Trophoblast cell (in vitro differentiated cells and primary cell): ENCODE data around the gene ACSF2.
"Not testable (repeated sequence)": the region's sequence is repeated elsewhere in the genome, so short reads cannot be mapped to it uniquely, and the experiment has no call there.

Source experiments
- DNase-seq, 2 donors: peaks; one replicate each; pipeline ENCODE4 v3.0.0-alpha.2; 2016
- H2AFZ ChIP-seq: 2 replicates; pipeline ENCODE4 v1.6.1; 2013; ENCODE audit warnings: low read length, moderate library complexity, mild to moderate bottlenecking; ENCODE audit not compliant: insufficient read depth, poor library complexity
- H2AK5ac ChIP-seq: 2 replicates; pipeline ENCODE4 v1.6.1; 2013; ENCODE audit warnings: mild to moderate bottlenecking, low read length
- H2BK120ac ChIP-seq: 2 replicates; pipeline ENCODE4 v1.6.1; 2013; ENCODE audit warnings: low read length, mild to moderate bottlenecking, moderate library complexity; ENCODE audit not compliant: insufficient read depth, poor library complexity
- H2BK12ac ChIP-seq: 2 replicates; pipeline ENCODE4 v1.6.1; 2013; ENCODE audit warnings: mild to moderate bottlenecking, low read length, moderate library complexity
- H2BK5ac ChIP-seq: 2 replicates; pipeline ENCODE4 v1.6.1; 2013; ENCODE audit warnings: low read length, low read depth, moderate library complexity, mild to moderate bottlenecking; ENCODE audit not compliant: poor library complexity
- H3K14ac ChIP-seq: 2 replicates; pipeline ENCODE4 v1.6.1; 2013; ENCODE audit warnings: mild to moderate bottlenecking, low read length
- H3K18ac ChIP-seq: 2 replicates; pipeline ENCODE4 v1.6.1; 2013; ENCODE audit warnings: mild to moderate bottlenecking, low read length
- H3K23ac ChIP-seq: 2 replicates; pipeline ENCODE4 v1.6.1; 2013; ENCODE audit warnings: low read length
- H3K27ac ChIP-seq: 2 replicates; pipeline ENCODE4 v1.5.1; 2013; ENCODE audit warnings: low read depth, mild to moderate bottlenecking, inconsistent platforms, low read length, moderate library complexity
- H3K27me3 ChIP-seq: 2 replicates; pipeline ENCODE4 v1.6.1; 2013; ENCODE audit warnings: inconsistent platforms, mild to moderate bottlenecking, low read length, moderate library complexity; ENCODE audit not compliant: insufficient read depth
- H3K36me3 ChIP-seq, 2 experiments: 1 replicate in 1 of 2; 2 replicates in 1 of 2; pipeline ENCODE4 v1.6.1; 2013; ENCODE audit warnings: low read length in 2 of 2, mild to moderate bottlenecking in 2 of 2, moderate library complexity in 1 of 2; ENCODE audit not compliant: insufficient read depth in 2 of 2, control insufficient read depth in 1 of 2
- H3K4ac ChIP-seq: 2 replicates; pipeline ENCODE4 v1.6.1; 2013; ENCODE audit warnings: low read depth, mild to moderate bottlenecking, low read length, moderate library complexity
- H3K4me1 ChIP-seq, 2 experiments: 1 replicate in 1 of 2; 2 replicates in 1 of 2; pipeline ENCODE4 v1.6.1; 2013; ENCODE audit warnings: low read length in 2 of 2, mild to moderate bottlenecking in 2 of 2, moderate library complexity in 1 of 2; ENCODE audit not compliant: insufficient read depth in 2 of 2, control insufficient read depth in 1 of 2
- H3K4me2 ChIP-seq: 2 replicates; pipeline ENCODE4 v1.6.1; 2013; ENCODE audit warnings: inconsistent platforms, mild to moderate bottlenecking, low read length, moderate library complexity
- H3K4me3 ChIP-seq: 2 replicates; pipeline ENCODE4 v1.5.1; 2013; ENCODE audit warnings: mild to moderate bottlenecking, low read depth, low read length, inconsistent platforms
- H3K79me1 ChIP-seq: one replicate; pipeline ENCODE4 v1.6.1; 2013; ENCODE audit warnings: low read length
- H3K79me2 ChIP-seq: 2 replicates; pipeline ENCODE4 v1.6.1; 2013; ENCODE audit warnings: low read length, mild to moderate bottlenecking; ENCODE audit not compliant: control insufficient read depth, insufficient read depth, poor library complexity
- H3K9ac ChIP-seq: 2 replicates; pipeline ENCODE4 v1.6.1; 2013; ENCODE audit warnings: mild to moderate bottlenecking, low read length
- H3K9me3 ChIP-seq: 2 replicates; pipeline ENCODE4 v1.6.1; 2013; ENCODE audit warnings: low read depth, mild to moderate bottlenecking, control low read depth, inconsistent platforms, low read length; ENCODE audit not compliant: insufficient read depth
- H4K12ac ChIP-seq: 2 replicates; pipeline ENCODE4 v1.6.1; 2013; ENCODE audit warnings: low read depth, mild to moderate bottlenecking, low read length, moderate library complexity
- H4K8ac ChIP-seq: 2 replicates; pipeline ENCODE4 v1.6.1; 2013; ENCODE audit warnings: low read depth, mild to moderate bottlenecking, low read length, moderate library complexity
- H4K91ac ChIP-seq: one replicate; pipeline ENCODE4 v1.6.1; 2013; ENCODE audit warnings: low read depth, mild to moderate bottlenecking, low read length, moderate library complexity
- WGBS: extraction: QIAGEN DNeasy Blood & Tissue Kit; methylation state at CpG from one replicate; pipeline ENCODE4 v1.1.7; 2013; ENCODE audit warnings: missing lambda C conversion rate; ENCODE audit not compliant: insufficient read length, insufficient coverage; ENCODE audit errors: extremely low coverage; 5-methylcytosine and 5-hydroxymethylcytosine counted together

The ACSF2 gene

DNA sequence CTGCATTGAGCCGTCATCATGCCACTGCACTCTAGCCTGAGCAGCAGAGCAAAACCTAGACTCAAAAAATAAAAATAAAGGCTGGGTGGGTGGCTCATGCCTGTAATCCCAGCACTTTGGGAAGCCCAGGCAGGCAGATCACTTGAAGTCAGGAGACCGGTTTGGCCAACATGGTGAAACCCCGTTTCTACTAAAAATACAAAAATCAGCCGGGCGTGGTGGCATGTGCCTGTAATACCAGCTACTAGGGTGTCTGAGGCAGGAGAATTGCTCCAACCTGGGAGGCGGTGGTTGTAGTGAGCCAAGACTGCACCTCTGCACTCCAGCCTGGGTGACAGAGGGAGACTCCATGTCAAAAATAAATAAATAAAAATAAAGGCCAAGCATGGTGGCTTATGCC is 2.1 kb downstream of the ACSF2 start:
- H3K9me3 ChIP-seq, H3K14ac ChIP-seq, H3K4me3 ChIP-seq, H2BK120ac ChIP-seq, H3K27me3 ChIP-seq, H3K36me3 ChIP-seq, H2BK5ac ChIP-seq, H4K8ac ChIP-seq, H3K9ac ChIP-seq, H2BK12ac ChIP-seq, H3K18ac ChIP-seq, DNase-seq, H2AK5ac ChIP-seq, H4K91ac ChIP-seq, H3K4me2 ChIP-seq, H2AFZ ChIP-seq, H4K12ac ChIP-seq, H3K23ac ChIP-seq: not testable (repeated sequence)
- peak overlapping the region; percentile 12 for H3K27ac ChIP-seq
- peaks cover 16% of the 10 kb centered on the region for H3K79me2 ChIP-seq
- no CpG with 5 or more reads among the region's 6 CpGs for WGBS
- peaks cover 49 to 63% of the 10 kb centered on the region in 2 experiments for H3K4me1 ChIP-seq
- H3K79me1 ChIP-seq = peaks cover 34% of the 10 kb centered on the region
- H3K4ac ChIP-seq = peak overlapping the region; percentile 29

DNA sequence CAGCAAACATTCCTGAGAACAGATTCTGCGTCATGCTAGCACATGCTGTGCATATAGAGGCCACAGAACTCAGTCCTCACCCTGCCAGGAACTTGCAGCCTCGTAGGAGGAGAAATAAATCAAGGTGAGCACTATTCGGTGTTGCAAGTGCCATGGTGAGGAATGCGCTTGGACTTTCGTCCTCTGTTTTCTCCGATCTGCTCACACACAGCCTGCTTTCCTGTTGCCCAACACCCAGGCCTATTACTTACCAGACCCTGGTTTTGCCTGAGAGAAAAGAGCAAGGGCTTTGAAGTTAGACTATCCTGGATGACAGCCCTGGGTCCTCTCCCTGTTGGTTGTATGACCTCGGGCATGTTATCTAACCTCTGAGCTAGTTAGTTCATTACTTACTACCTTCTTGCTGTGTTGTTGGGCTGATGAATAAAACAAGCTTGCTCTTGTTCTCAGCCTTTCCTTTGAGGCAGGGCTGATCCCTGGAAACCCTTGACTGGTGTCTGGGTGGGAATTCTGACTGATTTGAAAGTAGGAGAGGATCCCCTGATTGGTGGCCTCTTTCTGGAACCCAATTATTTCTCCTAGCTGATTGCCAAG is 2.9 kb downstream of the ACSF2 start:
- Histone ChIP-seq H2BK120ac (peak overlapping the region; percentile 41), H3K4me2 (peak overlapping the region; percentile 46), H3K79me1 (peaks cover 34% of the 10 kb centered on the region), H3K18ac (no peak overlapping the region), H3K4ac (no peak overlapping the region), H4K91ac (peak overlapping the region; percentile 10), H3K79me2 (peaks cover 16% of the 10 kb centered on the region), H2BK5ac (peak overlapping the region; percentile 45), H3K27me3 (no peaks in the 10 kb centered on the region), H3K9me3 (no peaks in the 10 kb centered on the region), H4K8ac (peak overlapping the region; percentile 32), H2AFZ (no peak overlapping the region), H3K14ac (no peak overlapping the region), H3K4me1 (peaks cover 45 to 59% of the 10 kb centered on the region in 2 experiments), H3K23ac (no peak overlapping the region), H2BK12ac (peak overlapping the region; percentile 61), H3K4me3 (no peak overlapping the region), H3K36me3 (peaks cover 2 to 4% of the 10 kb centered on the region in 2 experiments), H2AK5ac (no peak overlapping the region), H4K12ac (no peak overlapping the region), H3K9ac (no peak overlapping the region), H3K27ac (peak overlapping the region; percentile 70)
- no CpG with 5 or more reads among the region's 7 CpGs for WGBS
- DNase-seq = peak; percentile 92 to 93

DNA sequence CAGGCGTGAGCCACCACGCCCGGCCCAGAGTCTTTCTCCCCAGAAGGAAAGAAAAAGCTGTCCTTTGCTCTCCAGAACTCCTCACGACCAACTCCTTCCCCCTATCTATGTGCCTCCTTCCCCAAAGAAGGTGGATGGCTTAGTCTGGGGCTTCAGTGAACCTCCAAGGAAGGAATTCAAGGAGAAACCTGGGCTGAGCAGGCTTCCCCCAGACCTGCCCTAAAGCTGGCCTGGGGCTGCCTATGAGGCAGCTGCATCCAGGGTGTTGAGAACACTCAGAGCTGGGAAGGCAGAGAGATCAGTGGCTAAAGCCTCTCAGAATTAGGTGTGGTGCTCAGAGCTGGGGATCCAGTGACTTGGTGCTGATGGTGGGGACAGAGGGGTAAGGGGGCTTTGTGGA is 3.8 kb downstream of the ACSF2 start:
- Histone ChIP-seq H3K9me3 (no peaks in the 10 kb centered on the region), H4K12ac (no peak overlapping the region), H2BK120ac (peak overlapping the region; percentile 3), H3K4me3 (no peak overlapping the region), H3K27me3 (no peaks in the 10 kb centered on the region), H3K4me2 (no peak overlapping the region), H2AK5ac (no peak overlapping the region), H2BK12ac (peak overlapping the region; percentile 76), H4K8ac (no peak overlapping the region), H2AFZ (no peak overlapping the region), H4K91ac (peak overlapping the region; percentile 10), H3K79me2 (peaks cover 16% of the 10 kb centered on the region), H3K36me3 (peaks cover 2 to 4% of the 10 kb centered on the region in 2 experiments), H3K79me1 (peaks cover 27% of the 10 kb centered on the region), H3K18ac (peak overlapping the region; percentile 5), H3K23ac (no peak overlapping the region), H3K27ac (no peak overlapping the region), H3K4ac (peak overlapping the region; percentile 9), H3K4me1 (peaks cover 37 to 51% of the 10 kb centered on the region in 2 experiments), H3K9ac (no peak overlapping the region), H2BK5ac (no peak overlapping the region), H3K14ac (peak overlapping the region; percentile 10)
- no CpG with 5 or more reads among the region's 4 CpGs for WGBS
- DNase-seq = no peak

DNA sequence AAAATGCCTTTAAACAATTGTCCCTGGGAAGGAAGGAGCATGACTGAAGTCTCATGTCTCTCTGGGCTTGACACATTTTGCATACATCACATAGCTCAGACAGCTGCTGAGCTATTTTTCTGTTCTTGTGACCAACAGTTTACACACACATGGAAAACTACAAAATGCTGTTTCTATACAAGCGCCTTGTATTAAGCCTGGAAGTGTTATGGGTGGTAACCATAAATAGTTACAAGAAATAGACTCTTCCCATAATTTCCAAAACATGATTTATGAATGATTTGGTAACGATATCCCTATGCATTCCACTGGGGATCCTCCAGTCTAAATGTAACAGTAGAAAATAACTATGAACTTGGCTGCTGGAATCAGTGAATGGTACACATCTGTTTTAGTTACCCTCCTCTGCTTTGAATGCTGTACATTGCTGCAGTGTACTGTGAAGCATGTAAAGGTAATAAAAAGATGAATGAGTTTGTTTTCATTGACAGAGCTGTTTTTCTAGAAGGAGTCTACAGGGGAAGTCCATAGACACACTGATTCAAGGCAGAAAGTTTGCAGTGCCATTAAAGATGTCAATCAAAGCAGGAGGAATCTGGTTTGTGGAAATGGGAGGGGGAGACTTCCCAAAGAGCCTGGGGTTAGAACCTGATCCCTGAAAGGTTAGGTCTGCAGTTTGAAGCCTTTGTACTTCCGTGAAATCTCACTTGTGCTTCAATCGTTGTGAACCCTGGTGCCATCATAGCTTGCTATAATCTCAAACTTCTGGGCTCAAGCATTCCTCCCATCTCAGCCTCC is 5.0 kb downstream of the ACSF2 start:
- Histone ChIP-seq H3K27me3 (no peaks in the 10 kb centered on the region), H2AFZ (no peak overlapping the region), H4K91ac (no peak overlapping the region), H3K23ac (no peak overlapping the region), H3K18ac (peak overlapping the region; percentile 8), H3K4me3 (no peak overlapping the region), H2AK5ac (no peak overlapping the region), H3K14ac (no peak overlapping the region), H3K9me3 (no peaks in the 10 kb centered on the region), H3K27ac (peak overlapping the region; percentile 59), H2BK12ac (no peak overlapping the region), H3K36me3 (peaks cover 2 to 4% of the 10 kb centered on the region in 2 experiments), H3K79me2 (peaks cover 11% of the 10 kb centered on the region), H4K8ac (peak overlapping the region; percentile 59), H4K12ac (no peak overlapping the region), H3K4me1 (peaks cover 27 to 41% of the 10 kb centered on the region in 2 experiments), H2BK120ac (peak overlapping the region; percentile 30), H3K4me2 (peak overlapping the region; percentile 20), H3K4ac (no peak overlapping the region), H2BK5ac (no peak overlapping the region), H3K79me1 (peaks cover 18% of the 10 kb centered on the region), H3K9ac (no peak overlapping the region)
- peak in 1 of 2 donors; percentile 37 for DNase-seq
- no CpG with 5 or more reads among the region's 4 CpGs for WGBS
